Suppressor macrophage treated with lipopolysaccharide for 1 hour (primary cell): ENCODE results near the gene MAPKAP1.
A peak's percentile ranks its signal among the peaks of the same experiment; 100 is the strongest.
"Not testable (repeated sequence)": the region's sequence is repeated elsewhere in the genome, so short reads cannot be mapped to it uniquely, and the experiment has no call there.

Experiments used
- DNase-seq, 3 donors: peaks; one replicate each; pipeline ENCODE4 v3.0.0-alpha.2; 2020 to 2022

The MAPKAP1 gene

DNA sequence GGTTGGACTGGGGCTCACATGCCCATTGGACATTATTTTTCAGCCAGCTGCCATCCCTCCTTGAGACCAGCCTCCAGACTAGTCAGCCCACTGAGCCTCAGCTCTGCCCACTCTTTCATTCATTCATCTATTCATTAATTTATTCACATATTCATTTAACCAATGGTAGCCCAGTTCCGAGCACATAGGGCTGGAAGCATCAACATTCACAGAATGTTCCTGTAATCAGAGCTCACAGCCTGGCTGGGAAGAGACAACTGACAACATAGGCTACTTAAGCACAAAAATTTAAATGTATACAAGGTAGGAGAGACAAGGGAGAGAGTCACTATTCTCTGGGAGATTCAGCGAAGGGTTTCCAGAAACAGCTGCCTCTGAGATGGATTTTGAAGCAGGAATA lies 23.2 kb upstream of the MAPKAP1 start:
- no peak for DNase-seq

DNA sequence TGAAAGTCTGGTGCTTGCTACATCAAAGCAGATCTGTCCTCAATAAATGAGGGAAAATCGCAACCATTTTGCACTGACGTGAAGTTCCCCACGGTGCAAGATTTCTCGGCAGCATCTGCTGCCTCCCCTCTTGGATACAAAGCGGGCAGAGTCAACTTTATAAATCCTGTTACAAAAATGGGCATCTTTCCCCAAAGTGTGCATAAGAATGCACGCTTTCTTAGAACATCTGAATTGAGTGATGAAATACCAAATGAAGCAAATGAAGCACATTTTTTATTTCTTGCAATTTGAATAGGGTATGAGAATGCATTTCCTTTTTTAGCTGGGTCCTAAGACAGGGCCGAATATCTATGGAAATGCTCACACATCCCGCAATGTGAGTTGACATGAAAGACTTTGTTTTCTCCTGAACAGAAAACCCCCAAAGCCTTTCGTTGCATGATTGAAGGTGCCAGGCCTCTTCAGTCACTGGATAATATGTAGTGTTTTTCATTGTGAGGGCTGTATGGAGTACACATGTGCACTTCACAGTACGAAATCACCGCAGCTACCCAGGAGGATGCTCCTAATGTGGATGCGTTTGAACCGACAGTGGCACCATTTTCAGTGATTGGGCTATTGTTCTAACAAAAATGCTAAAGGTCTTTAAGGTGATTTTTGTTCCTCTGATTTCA lies 19.6 kb upstream of the MAPKAP1 start:
- no peak for DNase-seq

DNA sequence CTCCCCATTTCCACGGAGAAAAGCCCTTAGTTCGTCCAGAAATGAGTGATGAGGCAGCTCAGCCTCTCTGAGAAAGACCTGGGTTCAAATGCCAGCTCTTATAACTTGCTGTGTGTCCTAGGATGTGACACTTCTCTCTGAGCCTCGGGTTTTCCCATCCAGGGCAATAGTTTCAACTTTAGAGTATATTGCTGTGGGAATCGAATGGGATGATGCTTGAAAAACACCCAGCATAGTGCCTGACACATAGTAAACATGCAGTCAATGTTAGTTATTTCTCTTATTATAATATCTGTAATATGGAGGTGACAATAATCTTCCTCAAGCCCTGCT lies 430 bp upstream of the MAPKAP1 start:
- peak in 2 of 3 donors; percentile 42 to 44 for DNase-seq

DNA sequence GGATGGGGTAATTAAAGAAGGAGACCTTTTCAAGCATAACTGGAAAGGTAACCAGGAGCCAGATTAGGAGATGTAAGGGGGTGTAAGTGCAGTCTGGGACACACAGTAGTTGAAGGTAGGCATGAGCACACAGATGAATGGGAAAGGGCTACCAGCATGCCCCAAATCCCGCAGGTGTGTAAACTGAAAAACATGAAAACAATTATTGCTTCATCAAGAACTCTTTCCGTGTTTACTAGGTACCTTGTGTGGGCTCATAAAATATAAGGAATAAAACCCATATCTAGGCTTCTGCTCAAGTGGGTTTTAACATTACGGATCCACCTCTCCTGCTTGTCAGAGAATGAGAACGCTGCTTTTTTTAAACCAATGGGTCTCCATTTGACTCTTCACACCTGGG lies 1.1 kb downstream of the MAPKAP1 start:
- no peak for DNase-seq

DNA sequence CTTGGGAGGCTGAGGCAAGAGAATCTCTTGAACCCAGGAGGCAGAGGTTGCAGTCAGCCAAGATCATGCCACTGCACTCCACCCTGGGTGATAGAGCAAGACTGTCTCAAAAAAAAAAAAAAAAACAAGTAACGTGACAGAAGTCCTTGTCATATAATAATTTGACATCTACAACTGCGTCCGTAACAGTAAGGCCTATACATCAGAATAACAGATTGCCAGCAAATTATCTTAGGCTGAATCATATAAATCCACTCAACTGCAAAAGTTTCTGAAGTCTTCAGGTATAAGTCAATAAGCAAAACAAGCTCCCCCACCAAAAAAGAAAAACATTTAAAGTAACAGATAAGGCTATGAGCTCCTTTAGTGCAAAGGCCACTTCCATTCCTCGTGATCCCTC lies 3.3 kb downstream of the MAPKAP1 start:
- DNase-seq = no peak

DNA sequence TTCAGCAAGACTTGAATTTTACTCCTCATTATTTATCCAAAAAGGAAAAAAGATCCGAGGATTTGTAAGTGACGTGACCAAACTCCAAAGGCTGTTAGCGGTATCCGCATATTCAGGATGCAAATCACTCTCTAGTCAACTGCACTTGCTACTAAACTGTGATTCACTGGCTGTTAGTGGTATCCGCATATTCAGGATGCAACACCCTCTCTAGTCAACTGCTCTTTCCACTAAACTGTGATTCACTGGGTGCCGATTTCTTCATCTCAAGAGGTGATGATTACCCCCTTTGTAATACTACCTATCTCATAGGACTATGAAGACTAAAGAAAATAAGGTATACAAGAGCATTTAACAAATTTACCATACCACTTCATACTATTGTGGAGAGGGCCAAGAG lies 5.7 kb downstream of the MAPKAP1 start:
- DNase-seq = peak; percentile 17 to 56 (median 48)

DNA sequence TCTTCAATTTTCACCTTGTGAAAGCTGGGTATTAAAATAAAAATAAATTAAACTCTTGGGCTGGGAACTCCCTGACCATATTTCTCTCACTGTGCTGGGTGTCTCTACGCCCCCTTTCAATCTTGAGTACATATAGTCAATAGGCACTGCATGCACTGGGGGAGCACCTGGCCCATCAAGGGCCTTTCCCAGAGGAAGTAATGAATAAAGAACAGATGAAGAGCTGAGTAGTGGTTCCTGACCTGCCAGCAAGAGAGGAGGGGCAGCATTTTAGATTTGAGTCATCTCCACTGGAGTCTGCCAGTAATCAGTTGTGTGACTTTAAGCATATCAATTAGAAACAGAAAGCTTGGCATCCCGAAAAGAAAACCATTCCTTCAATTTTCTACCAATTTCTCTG lies 6.2 kb downstream of the MAPKAP1 start:
- DNase-seq = peak; percentile 29 to 40 (median 36)

DNA sequence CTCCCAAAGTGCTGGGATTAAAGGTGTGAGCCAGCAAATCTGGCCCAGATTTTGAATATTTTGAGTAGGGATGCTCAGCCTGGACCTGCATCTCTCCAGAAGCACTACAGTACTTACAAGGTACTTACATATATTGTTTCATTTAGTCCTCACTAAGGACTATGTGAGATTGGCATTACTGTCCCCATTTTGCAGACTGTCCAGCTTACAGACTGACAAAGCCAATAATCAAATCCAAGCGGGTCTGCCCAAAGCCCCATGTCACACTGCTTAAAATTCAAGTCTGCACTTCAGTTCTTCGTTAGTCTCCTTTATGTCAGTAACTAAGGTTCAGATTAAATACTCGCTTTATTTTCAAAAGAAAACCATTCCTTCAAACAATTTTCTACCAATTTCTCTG lies 7.1 kb downstream of the MAPKAP1 start:
- DNase-seq = no peak

DNA sequence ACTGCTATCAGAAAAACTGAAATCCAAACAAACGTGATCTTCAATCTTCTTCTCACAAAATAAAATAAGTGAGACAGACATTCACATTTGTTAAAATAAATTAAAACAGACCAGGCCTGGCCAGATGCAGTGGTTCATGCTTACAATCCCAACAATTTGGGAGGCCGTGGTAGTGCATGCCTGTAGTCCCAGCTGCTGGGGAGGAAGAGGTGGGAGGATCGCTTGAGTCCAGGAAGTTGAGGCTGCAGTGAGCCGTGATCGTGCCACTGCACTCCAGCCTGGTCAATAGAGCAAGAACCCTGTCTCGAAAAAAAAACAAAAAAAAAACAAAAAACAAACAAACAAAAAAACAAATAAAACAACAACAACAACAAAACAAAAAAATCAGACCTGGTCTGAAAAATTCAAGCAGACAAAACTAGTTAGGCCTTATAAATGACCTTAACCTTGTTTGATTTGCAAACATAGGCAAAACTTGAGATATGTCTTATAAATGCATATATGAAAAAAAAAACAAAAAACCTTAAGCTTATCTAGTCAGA lies 10.8 kb downstream of the MAPKAP1 start:
- DNase-seq = peak in 1 of 3 donors; percentile 17

DNA sequence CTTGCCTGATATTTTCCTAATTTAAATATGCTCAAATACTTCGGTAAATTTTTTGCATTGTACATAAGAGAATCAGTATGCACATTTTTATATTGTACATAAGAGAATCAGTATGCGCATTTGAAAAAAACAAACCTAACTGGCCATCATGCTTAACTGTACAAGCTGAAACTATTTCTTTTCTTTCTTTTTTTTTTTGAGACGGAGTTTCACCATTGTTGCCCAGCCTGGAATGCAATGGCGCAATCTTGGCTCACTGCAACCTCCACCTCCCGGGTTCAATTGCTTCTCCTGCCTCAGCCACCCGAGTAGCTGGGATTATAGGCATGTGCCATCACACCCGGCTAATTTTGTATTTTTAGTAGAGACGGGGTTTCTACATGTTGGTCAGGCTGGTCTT lies 11.5 kb downstream of the MAPKAP1 start:
- not testable (repeated sequence) for DNase-seq

DNA sequence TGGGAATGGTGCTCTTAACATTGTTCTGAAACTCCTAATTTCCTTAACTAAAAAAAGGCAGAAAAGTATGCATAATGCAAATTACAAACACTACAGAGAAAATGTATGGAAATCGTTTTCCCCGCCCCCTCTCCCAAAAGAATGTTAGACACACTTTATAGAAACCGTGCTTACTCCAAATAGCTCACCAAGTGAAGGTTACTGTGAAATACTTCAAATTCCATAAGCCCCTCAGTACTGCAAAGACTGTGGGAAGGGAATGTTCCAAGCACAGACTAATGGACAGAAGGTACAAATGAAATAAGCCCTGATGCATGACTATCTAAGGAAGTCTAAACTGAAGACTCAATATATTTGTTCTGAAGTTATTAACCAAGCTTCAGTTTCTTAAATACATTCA lies 12.5 kb downstream of the MAPKAP1 start:
- no peak for DNase-seq

DNA sequence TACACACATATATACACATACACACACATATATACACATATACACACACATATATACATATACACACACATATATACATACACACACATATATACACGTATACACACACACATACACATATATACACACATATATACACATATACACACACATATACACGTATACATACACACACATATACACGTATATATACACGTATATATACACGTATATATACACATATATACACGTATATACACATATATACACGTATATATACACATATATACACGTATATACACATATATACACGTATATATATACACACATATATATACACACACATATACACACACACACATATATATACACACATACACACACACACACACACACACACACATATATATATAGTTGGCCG lies 13.5 kb downstream of the MAPKAP1 start:
- DNase-seq = not testable (repeated sequence)

DNA sequence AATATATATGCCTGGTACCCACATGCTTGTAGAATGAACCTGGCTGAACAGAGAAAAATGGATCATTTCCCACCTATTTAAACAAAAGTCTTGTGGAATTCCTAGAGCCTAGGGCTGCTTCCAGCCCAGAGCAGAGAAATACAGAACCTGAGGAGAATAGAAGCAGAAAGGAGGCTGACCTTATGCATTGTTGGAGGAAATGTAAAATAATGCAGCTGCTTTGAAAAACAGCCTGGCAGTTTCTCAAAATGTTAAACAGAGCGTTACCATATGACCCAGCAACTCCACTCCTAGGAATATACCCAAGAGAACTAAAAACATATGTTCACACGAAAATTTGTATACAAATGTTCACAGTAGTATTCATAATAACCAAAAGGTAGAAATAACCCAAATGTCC lies 15.1 kb downstream of the MAPKAP1 start:
- no peak for DNase-seq

DNA sequence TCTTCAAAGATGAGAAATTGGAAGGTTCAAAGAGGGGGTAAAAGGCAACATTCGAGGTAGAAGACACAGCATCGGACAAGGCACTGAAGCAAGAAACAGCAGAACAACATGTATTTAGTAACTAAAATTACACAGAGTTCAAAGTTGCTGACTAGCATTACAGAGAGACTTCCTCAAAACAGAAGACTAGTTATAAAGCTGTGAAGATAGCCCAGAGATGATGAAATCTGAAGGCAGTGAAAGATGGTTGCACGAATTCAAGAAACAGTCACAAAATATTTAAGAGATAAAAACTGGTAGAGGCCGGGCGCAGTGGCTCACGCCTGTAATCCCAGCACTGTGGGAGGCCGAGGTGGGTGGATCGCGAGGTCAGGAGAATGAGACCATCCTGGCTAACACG lies 16.3 kb downstream of the MAPKAP1 start:
- DNase-seq = peak; percentile 42 to 81 (median 80)

DNA sequence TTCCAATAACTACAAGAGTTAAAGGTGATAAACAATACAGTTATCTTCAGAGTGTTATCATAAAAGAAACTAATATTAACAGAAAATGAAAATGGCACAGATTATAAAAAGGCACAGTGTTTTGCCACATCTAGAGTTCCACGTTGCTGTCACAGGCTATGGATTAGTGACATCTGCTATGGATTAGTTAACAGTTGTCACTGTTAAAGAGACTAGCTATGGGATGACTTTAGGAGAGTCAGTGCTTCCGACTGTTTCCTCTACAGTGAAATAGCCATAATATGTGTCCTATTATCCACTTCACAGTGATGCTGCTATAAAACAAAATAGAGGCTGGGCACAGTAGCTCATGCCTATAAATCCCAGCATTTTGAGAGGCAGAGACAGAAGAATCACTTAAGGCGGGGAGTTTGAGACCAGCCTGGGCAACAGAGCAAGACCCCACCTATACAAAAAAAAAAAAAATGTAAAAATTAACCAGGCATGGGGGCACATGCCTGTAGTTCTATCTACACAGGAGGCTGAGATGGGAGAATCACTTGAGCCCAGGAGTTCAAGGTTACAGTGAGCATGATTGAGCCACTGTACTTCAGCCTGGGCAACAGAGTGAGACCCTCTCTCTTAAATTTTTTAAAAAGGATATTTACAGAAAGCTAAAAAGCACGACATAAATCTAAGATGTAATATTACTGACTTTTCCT lies 19.7 kb downstream of the MAPKAP1 start:
- no peak for DNase-seq

DNA sequence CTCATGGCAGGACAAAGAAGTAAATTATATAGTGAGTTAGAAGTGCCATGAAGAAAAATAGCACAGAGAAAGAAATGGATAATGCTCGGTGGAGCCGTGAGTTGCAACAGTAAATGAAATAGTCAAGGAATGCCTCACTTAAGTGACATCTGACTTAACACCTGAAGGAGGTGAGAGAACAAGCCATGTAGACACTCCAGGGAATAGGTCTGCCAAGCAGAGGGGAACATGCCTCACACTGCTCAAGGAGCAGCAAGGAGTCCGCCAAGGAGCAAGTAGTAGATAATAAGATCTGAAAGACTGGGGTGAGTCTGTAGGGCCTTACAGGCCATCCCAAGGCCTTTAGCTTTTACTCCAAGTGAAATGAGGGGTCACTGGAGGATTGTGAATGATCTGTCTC lies 21.8 kb downstream of the MAPKAP1 start:
- DNase-seq = no peak

DNA sequence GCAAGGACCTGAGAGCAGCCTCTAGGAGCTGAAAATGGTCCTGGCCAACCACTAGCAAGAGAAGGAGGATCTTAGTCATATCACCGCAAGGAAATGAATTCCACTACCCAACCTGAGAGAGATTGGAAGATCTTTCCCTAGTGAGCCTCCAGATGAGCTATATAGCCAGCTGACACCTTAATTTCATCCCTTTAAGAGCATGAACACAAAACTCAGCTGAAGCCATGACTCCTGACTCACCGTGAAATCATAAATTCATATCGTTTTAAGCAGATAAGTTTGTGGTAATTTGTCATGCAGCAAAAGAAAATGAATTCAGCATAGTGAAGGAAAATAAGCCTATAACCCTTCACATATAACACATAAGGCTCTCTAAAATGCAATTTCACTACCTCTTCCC lies 23.5 kb downstream of the MAPKAP1 start:
- DNase-seq = no peak

DNA sequence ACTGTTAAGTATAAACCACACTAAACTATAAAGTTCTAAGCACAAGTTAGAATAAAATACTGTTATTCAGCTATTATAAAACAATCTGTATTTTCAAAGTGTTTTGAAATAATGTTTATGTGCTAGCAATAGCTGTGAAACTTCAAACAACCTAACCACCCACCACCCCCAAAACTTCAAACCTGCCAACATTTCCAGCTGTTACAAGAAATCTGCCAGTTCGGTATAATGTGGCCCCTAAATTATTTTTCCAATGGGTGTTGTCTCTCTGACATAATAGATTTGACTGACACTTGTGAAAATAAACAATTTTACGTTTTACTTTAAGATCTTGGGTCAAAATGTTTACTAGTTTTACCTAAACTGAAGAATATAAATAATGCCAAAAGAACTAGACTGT lies 24.7 kb downstream of the MAPKAP1 start:
- DNase-seq = no peak

DNA sequence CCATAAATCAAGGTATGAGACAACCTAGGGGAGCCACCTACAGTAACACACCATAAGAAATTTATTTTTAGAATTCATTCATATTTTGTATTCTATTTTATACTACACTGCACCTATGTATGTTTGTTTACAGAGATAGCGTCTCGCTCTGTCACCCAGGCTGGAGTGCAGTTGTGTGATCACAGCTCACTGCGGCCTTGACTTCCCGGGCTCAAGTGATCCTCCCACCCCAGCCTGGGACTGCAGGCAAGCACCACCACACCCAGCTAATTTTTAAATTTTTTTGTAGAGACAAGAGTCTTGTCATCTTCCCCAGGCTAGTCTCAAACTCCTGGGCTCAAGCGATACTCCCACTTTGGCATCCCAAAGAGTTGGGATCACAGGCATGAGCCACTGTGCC lies 25.4 kb downstream of the MAPKAP1 start:
- DNase-seq = no peak

DNA sequence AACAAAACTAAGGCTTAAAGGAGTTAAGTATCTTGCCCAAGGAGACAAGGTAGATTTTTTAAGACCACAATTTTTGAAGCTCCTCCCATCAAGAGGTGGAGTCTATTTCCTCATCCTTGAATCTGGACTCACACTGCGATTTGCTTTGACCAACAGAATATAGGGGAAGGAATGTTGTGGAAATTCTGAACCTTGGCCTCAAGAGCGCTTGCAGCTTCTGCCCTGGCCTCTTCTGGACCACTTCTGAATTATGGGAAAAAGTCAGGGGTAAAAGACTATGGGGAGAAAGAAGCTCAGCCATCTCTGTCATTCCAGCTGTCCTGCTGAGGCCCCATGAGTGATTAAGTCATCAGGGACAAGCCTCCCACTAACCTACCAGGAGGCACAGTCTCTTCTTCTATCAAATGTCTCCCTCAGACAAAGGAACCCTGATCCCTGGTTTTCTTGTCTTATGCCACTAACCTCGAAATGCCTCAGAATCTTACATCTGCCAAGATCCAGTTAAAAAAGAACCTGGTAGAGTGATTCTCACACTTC lies 25.9 kb downstream of the MAPKAP1 start:
- DNase-seq = peak in 1 of 3 donors; percentile 12

DNA sequence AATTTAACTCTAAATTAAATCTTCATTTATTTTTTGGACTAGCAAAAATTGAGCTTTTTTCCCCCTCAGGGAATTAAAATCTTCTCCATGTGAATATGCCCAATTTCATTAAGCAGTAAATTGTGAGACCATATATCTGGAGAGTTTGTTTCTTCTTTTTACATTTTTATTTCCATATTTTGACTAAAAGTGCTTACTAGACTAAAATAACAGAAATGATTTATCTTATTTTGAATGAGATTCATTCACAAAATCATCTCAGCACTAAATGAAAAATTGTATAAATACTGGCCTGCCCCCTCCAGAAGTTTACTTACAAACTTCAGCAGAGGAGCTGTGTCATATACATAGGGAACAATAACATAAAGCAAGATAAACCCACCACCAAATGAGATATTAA lies 26.6 kb downstream of the MAPKAP1 start:
- DNase-seq = no peak

DNA sequence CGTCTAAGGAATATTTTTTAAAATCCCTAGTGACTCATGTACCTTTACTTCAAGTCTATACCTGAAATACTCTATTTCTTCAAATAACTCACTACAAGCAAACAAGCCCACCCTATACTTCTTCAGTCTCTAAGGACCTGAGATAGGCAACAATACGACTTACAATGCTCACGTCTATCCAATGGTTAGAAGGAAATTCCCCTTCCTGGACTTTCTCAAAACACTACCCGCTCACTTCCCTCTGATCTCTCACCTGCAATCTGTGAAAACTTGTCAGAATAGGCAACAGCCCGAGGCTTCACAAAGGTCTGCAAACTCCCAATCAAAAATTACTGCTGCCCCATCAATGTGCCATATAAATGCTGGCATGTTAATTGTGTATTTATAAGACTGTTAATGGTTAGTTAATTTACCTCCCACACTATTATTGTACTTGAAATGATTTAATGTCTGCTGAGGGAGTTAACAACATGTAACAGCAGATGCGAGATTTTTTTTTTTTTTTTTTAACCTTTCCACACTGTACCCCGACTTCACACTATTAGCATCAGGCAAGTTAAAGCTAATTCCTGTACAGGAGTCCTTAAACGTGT lies 27.3 kb downstream of the MAPKAP1 start:
- DNase-seq = no peak

DNA sequence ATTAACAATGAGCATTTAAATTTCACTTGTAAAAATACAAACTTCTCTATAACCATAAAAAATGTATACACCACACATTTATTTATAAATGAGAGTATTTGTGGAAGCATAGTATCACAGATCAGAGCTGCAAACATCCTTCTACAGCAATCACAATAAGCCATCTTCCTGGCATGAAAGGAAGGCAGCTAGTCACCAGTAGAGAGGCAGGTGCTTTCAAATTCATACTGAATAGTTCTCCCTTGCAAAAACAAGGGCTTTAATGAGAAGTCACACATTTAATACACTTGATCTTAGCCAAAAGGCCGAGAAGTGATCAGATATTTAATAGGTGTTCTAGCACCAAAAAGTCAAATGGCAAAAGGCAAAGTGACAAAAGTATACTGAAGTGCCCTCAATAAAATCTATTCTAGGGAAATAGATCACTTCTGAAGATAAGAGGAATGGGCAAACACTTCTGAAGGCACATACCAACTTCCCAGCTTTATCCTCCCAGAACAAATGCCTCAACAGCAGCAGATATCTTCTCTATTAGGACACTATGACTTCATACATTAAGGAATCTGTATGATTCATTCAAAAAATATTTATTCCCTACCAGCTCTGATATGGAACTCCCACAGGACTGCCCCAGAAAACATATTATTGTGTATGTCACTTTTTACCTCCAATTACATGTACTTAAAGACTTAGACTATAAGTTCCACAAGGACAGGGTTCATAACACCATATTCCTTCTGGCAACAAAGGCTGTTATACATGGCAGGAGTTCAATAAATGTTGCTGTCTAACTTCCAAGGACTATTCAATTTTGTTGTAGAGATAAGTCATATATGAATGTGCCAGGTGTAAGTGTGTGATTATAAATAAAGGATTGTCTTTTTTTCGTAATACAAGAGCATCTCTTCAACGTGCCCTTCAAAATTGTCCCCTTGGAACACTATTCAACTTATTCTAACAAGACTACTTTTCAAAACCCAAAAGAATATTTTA lies 31.7 kb downstream of the MAPKAP1 start:
- DNase-seq = peak; percentile 7 to 44 (median 36)
